PC-3 (cell line): ENCODE measurements around the gene UBTF. TPM values are rescaled to one million over a fixed set of nuclear protein-coding genes. Genes with fewer than 3 reads are reported as not detected.

Experiments
- ATAC-seq: fragments of 200-7000 bp; cut with Tn5 transposase; 2 replicates; pipeline ENCODE4 v1.9.1; 2020; ENCODE audit warnings: mild to moderate bottlenecking, moderate library complexity
- BruUV-seq: library from RNA; stranded (reverse); fragments of 400-500 nt; replicated peaks from 2 replicates; lab custom pipeline; 2021; lab: Mats Ljungman, UMichigan
- CTCF ChIA-PET: fragments of 300-600 bp; sonication (Branson Sonifier 250); formaldehyde crosslinking; loops from one replicate; lab custom pipeline; 2022; ENCODE audit warnings: antibody characterized with exemption; lab: Charles Lee
- POLR2A ChIA-PET: fragments of 300-600 bp; sonication (Branson Sonifier 250); formaldehyde crosslinking; loops from one replicate; lab custom pipeline; 2022; ENCODE audit warnings: antibody characterized with exemption; ENCODE audit not compliant: unreplicated experiment; lab: Charles Lee
- DNase-seq: peaks from one replicate; pipeline ENCODE4 v3.0.0-alpha.2; 2015
- H2AFZ ChIP-seq: fragments of 300-600 bp; sonication (generic); 2 replicates; pipeline ENCODE4 v1.6.0; 2016; ENCODE audit warnings: antibody characterized with exemption, low read length
- H3F3A ChIP-seq: fragments of 300-600 bp; sonication (generic); one replicate; pipeline ENCODE4 v1.6.0; 2017; ENCODE audit warnings: antibody characterized with exemption, low read length, control low read depth, mild to moderate bottlenecking; ENCODE audit not compliant: unreplicated experiment
- H3K27ac ChIP-seq: fragments of 300-600 bp; sonication (generic); 2 replicates; pipeline ENCODE4 v1.5.1; 2016; ENCODE audit warnings: mild to moderate bottlenecking, low read length
- H3K27me3 ChIP-seq: fragments of 300-600 bp; sonication (generic); 2 replicates; pipeline ENCODE4 v1.6.1; 2016; ENCODE audit warnings: low read length, mixed read lengths
- H3K36me3 ChIP-seq: fragments of 300-600 bp; sonication (generic); 2 replicates; pipeline ENCODE4 v1.6.1; 2016; ENCODE audit warnings: low read depth, mixed run types, low read length, mixed read lengths
- H3K4me1 ChIP-seq: fragments of 300-600 bp; sonication (generic); 2 replicates; pipeline ENCODE4 v1.5.1; 2016; ENCODE audit warnings: low read length; ENCODE audit not compliant: insufficient read depth
- H3K4me2 ChIP-seq: fragments of 300-600 bp; sonication (generic); 2 replicates; pipeline ENCODE4 v1.6.0; 2016; ENCODE audit warnings: low read length
- H3K4me3 ChIP-seq: fragments of 300-600 bp; sonication (generic); 2 replicates; pipeline ENCODE4 v1.5.1; 2016; ENCODE audit warnings: mild to moderate bottlenecking, low read length, mixed read lengths
- H3K79me2 ChIP-seq: fragments of 300-600 bp; sonication (generic); 2 replicates; pipeline ENCODE4 v1.6.1; 2017; ENCODE audit warnings: low read length, mixed read lengths
- H3K9ac ChIP-seq: fragments of 300-600 bp; sonication (generic); 2 replicates; pipeline ENCODE4 v1.6.0; 2016; ENCODE audit warnings: mild to moderate bottlenecking, low read length
- H3K9me2 ChIP-seq: fragments of 300-600 bp; sonication (generic); replicated peaks from 2 replicates; pipeline ENCODE4 v1.6.1; 2016; ENCODE audit warnings: mixed run types, low read length, mixed read lengths
- H3K9me3 ChIP-seq: fragments of 300-600 bp; sonication (generic); 2 replicates; pipeline ENCODE4 v1.6.1; 2016; ENCODE audit warnings: low read length, mixed read lengths
- H4K20me1 ChIP-seq: fragments of 300-600 bp; sonication (generic); 2 replicates; pipeline ENCODE4 v1.6.1; 2016; ENCODE audit warnings: low read length, mixed read lengths
- EZH2 ChIP-seq: fragments of 300-600 bp; sonication (generic); IDR thresholded peaks from one replicate; pipeline ENCODE4 v1.6.1; 2017; ENCODE audit warnings: antibody characterized with exemption, mild to moderate bottlenecking, low read length; ENCODE audit not compliant: unreplicated experiment
- EZH2phosphoT487 ChIP-seq: fragments of 300-600 bp; sonication (generic); IDR thresholded peaks from 2 replicates; pipeline ENCODE4 v1.6.1; 2018; ENCODE audit warnings: mild to moderate bottlenecking, antibody characterized with exemption, low read length, borderline replicate concordance
- intact Hi-C: fragments of 100-400 bp; cut with micrococcal nuclease; formaldehyde crosslinking; loops from 2 replicates; pipeline ENCODE4 v1.9.0; 2023
- total RNA-seq: library from RNA; depleted of rRNA; stranded (reverse); fragments of >200 nt; gene quantifications from 2 replicates; pipeline ENCODE4 v1.2.3, GENCODE V29; 2014
- TF ChIP-seq, protein P1 (sequence below): fragments of 300-600 bp; sonication (generic); conservative IDR thresholded peaks from 2 replicates; pipeline ENCODE4 v1.5.1; 2017; ENCODE audit warnings: antibody characterized with exemption, low read depth, mild to moderate bottlenecking, low read length

Gene UBTF
- total RNA-seq, 1 experiment from 2014 or later: 139 TPM

DNA sequence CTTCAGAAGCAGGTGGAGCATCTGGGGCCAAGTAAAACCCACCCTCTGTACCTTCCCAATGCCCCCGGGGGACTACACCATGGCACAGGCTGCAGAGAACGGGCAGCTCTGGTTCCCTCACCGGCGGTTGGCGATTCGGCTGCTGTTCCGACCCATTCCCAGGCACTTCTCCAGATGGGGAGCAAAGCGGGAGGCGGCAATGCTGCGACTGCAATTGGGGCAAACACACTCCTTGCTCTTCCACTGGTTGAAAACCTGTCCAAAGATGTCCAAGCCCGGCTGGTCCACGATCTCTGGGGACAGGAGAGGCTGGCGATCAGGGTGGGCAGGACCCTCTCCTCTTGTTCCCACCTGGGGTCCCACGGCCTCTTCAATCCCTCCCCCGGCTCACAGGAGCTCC, 22.4 kb downstream of the UBTF start:
- ATAC-seq: no peak
- DNase-seq: no peak
- Histone ChIP-seq H3K27me3 (no peaks in the 10 kb centered on the region), H3F3A (no peaks in the 10 kb centered on the region), H3K79me2 (peaks cover 36% of the 10 kb centered on the region), H3K4me1 (peaks cover 20% of the 10 kb centered on the region), H3K4me3 (no peak overlapping the region), H3K9me2 (no peaks in the 10 kb centered on the region), H3K4me2 (peak overlapping the region; percentile 87; the same call in 1 of the 2 replicates), H4K20me1 (no peaks in the 10 kb centered on the region), H3K36me3 (peaks cover 32% of the 10 kb centered on the region), H2AFZ (no peak overlapping the region), H3K9ac (no peak overlapping the region), H3K27ac (no peak overlapping the region), H3K9me3 (no peaks in the 10 kb centered on the region)
- CTCF ChIA-PET: no interaction called here
- TF ChIP-seq, protein P1, sequence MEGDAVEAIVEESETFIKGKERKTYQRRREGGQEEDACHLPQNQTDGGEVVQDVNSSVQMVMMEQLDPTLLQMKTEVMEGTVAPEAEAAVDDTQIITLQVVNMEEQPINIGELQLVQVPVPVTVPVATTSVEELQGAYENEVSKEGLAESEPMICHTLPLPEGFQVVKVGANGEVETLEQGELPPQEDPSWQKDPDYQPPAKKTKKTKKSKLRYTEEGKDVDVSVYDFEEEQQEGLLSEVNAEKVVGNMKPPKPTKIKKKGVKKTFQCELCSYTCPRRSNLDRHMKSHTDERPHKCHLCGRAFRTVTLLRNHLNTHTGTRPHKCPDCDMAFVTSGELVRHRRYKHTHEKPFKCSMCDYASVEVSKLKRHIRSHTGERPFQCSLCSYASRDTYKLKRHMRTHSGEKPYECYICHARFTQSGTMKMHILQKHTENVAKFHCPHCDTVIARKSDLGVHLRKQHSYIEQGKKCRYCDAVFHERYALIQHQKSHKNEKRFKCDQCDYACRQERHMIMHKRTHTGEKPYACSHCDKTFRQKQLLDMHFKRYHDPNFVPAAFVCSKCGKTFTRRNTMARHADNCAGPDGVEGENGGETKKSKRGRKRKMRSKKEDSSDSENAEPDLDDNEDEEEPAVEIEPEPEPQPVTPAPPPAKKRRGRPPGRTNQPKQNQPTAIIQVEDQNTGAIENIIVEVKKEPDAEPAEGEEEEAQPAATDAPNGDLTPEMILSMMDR: no peak
- TF ChIP-seq EZH2: no peak
- no peak for TF ChIP-seq EZH2phosphoT487
- intact Hi-C loops: loop anchor here (10.0 kb wide), 1 partner anchor 308 kb away; the partner anchor contains the start of gene GPATCH8
- no TSS peak for BruUV-seq
- POLR2A ChIA-PET: no interaction called here

DNA sequence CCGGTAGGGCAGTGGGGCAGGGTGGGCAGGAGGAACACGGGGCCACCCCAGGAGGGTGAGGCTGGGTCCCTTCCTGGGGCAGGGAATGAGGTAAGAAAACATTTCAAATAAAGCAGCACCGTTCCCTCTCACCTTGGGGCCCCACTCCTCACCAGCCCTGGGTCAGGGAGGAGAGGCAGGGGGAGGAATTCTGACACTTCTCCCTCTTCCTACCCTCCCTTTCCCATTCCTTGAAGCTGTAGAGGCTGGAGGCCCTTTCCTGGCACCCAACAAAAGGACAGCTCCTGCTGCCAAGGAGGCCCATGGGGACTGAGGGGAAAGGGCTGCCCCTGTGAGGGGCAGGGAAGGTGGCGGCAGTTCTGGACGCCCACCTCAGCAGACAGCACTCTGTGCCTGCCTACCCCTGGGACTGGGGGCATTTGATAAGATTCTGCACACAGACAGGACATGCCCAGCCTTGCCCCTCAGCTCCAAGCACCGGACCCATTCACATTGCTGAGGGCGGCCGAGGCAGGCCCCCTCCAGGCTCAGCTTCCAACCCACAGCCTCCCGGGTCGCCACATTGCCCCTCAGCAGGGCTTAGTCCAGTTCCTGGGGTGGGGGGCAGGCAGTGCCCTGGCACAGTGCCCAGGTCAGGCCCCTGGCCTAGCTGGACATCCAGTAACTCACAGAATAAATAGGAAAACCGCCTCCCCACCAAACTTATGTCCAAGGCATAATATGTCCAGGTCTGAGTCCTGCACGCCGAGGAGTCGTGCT, 26.0 kb downstream of the UBTF start:
- ATAC-seq (no peak), DNase-seq (no peak)
- peaks cover 32% of the 10 kb centered on the region for H3K36me3 ChIP-seq
- H3K27me3 ChIP-seq: no peaks in the 10 kb centered on the region
- H3K4me1 ChIP-seq: peaks cover 14% of the 10 kb centered on the region
- H4K20me1 ChIP-seq: no peaks in the 10 kb centered on the region
- TF ChIP-seq, protein P1: no peak
- TF ChIP-seq EZH2 (no peak), EZH2phosphoT487 (no peak)
- H3K9me2 ChIP-seq: no peaks in the 10 kb centered on the region
- intact Hi-C loops: loop anchor here (10.0 kb wide), 1 partner anchor 311 kb away; the partner anchor contains the start of gene GPATCH8
- ChIA-PET POLR2A (no interaction called here), CTCF (no interaction called here)
- no peaks in the 10 kb centered on the region for H3K9me3 ChIP-seq
- H3F3A ChIP-seq: no peaks in the 10 kb centered on the region
- H2AFZ ChIP-seq: no peak overlapping the region
- no peak overlapping the region for H3K27ac ChIP-seq
- BruUV-seq: no TSS peak
- no peak overlapping the region for H3K4me2 ChIP-seq
- no peak overlapping the region for H3K9ac ChIP-seq
- no peak overlapping the region for H3K4me3 ChIP-seq
- peaks cover 28% of the 10 kb centered on the region for H3K79me2 ChIP-seq

DNA sequence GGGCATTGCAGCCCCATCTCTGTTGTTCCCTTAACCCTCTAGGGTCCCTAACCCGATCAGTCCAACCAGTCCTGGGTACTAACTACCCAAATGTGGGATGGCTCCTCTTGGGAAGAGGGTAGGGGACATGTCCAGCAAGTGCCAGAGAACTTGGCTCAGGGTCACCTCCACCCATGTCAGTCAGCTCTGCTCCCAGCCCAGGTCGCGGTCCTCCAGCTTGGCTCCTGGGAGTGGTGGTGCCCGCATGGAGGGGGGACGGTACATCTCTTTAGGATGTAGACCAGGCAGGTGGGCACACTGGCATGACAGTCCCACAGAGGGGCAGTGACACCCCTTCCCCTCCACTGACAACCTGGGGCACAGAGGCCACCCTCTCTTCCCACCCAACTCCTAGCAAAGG, 26.7 kb downstream of the UBTF start:
- Histone ChIP-seq H2AFZ (no peak overlapping the region), H4K20me1 (no peaks in the 10 kb centered on the region), H3K9ac (no peak overlapping the region), H3K9me3 (no peaks in the 10 kb centered on the region), H3K79me2 (peaks cover 28% of the 10 kb centered on the region), H3K4me1 (peaks cover 13% of the 10 kb centered on the region), H3K9me2 (no peaks in the 10 kb centered on the region), H3K4me2 (no peak overlapping the region), H3K27me3 (no peaks in the 10 kb centered on the region), H3F3A (no peaks in the 10 kb centered on the region), H3K36me3 (peaks cover 32% of the 10 kb centered on the region), H3K27ac (no peak overlapping the region), H3K4me3 (no peak overlapping the region)
- TF ChIP-seq, protein P1: no peak
- TF ChIP-seq EZH2phosphoT487: no peak
- TF ChIP-seq EZH2: no peak
- POLR2A ChIA-PET: no interaction called here
- intact Hi-C loops: loop anchor here (10.0 kb wide), 1 partner anchor 312 kb away; the partner anchor contains the start of gene GPATCH8
- no TSS peak for BruUV-seq
- ATAC-seq (0 out of 2 replicates have a peak, but pooled peaks have one; percentile 8), DNase-seq (no peak)
- CTCF ChIA-PET: no interaction called here
